ENCODE data around the gene RPS26. TPM values are rescaled to one million over a fixed set of nuclear protein-coding genes. Genes with fewer than 3 reads are reported as not detected.

RPS26 gene
- total and polyA plus RNA-seq, 2 of the 13 experiments (the other 11 are each of a cell fraction or from before 2014, with no cell fraction given) = 150 to 421 TPM

- TF ChIP-seq HMGXB4 (CRISPR knock-in tag; IDR thresholded peaks at IDR 0.05; ENCODE audit: borderline replicate concordance in 1 of 2, low read depth in 1 of 2) (peak; percentile 38 to 62; a peak in 1 of 4 replicates), FOXC1 (CRISPR knock-in tag; IDR thresholded peaks at IDR 0.05; ENCODE audit: borderline replicate concordance) (no peak), CCAR2 (optimal IDR thresholded peaks at IDR 0.05; ENCODE audit: low read depth, low read length) (no peak), NR2F1 (CRISPR knock-in tag; IDR thresholded peaks at IDR 0.05) (0 out of 4 replicates have a peak, but pooled peaks of 1 of the 2 experiments have one; percentile 26), ATF5 (CRISPR knock-in tag; IDR thresholded peaks at IDR 0.05; ENCODE audit: low read depth) (no peak), ZNF768 (CRISPR knock-in tag; IDR thresholded peaks at IDR 0.05) (no peak; the same call in 1 of the 2 replicates), KAT2B (IDR thresholded peaks at IDR 0.05; ENCODE audit: borderline replicate concordance, low read depth, low read length) (no peak), CBX1 (IDR thresholded peaks at IDR 0.05; ENCODE audit: low read depth) (no peak), RCOR2 (CRISPR knock-in tag; IDR thresholded peaks at IDR 0.05) (no peak), REST (IDR thresholded peaks at IDR 0.05; ENCODE audit: borderline replicate concordance in 1 of 2, low read depth in 1 of 2, low read length in 2 of 2) (no peak), KLF11 (CRISPR knock-in tag; IDR thresholded peaks at IDR 0.05) (no peak), DBP (CRISPR knock-in tag; IDR thresholded peaks at IDR 0.05; ENCODE audit: not compliant biosample characterization) (peak; percentile 16), ZNF629 (CRISPR knock-in tag; conservative IDR thresholded peaks at IDR 0.05) (no peak), KDM3A (CRISPR knock-in tag; IDR thresholded peaks at IDR 0.05; ENCODE audit: low read depth) (no peak), ZSCAN20 (CRISPR knock-in tag; IDR thresholded peaks at IDR 0.05; ENCODE audit: borderline replicate concordance) (no peak), PHF21A (CRISPR knock-in tag; IDR thresholded peaks at IDR 0.05) (peak; percentile 49; the same call in 1 of the 2 replicates), NFIC (IDR thresholded peaks at IDR 0.05; ENCODE audit: low read length) (no peak), KLF13 (CRISPR knock-in tag; IDR thresholded peaks at IDR 0.05) (no peak), NCOR1 (IDR thresholded peaks at IDR 0.05; ENCODE audit: borderline replicate concordance, low read length) (peak; percentile 85; the same call in 1 of the 2 replicates), RFX3 (CRISPR knock-in tag; IDR thresholded peaks at IDR 0.05) (no peak)
- TF ChIP-seq, protein P1, sequence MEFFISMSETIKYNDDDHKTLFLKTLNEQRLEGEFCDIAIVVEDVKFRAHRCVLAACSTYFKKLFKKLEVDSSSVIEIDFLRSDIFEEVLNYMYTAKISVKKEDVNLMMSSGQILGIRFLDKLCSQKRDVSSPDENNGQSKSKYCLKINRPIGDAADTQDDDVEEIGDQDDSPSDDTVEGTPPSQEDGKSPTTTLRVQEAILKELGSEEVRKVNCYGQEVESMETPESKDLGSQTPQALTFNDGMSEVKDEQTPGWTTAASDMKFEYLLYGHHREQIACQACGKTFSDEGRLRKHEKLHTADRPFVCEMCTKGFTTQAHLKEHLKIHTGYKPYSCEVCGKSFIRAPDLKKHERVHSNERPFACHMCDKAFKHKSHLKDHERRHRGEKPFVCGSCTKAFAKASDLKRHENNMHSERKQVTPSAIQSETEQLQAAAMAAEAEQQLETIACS (CRISPR knock-in tag; IDR thresholded peaks at IDR 0.05) = no peak
Observed at GRCh38 chr12:55996715-55997534, 44.8 kb upstream of the RPS26 start, which contains the start of gene SUOX (continued).
